ENCODE measurements around the gene ADAM19. TPM values are rescaled to one million over a fixed set of nuclear protein-coding genes. Genes with fewer than 3 reads are reported as not detected.

ADAM19 gene
- total and polyA plus RNA-seq, 2 experiments from 2014 or later, result 6.0 to 8.6 TPM

GRCh38 chr5:157497875-157498611 lies 77.5 kb downstream of the ADAM19 start:
- TF ChIP-seq EZH2phosphoT487 (IDR thresholded peaks at IDR 0.05; ENCODE audit: low read depth, severe bottlenecking, unreplicated experiment) (no peak), EZH2 (IDR thresholded peaks at IDR 0.05; ENCODE audit: borderline replicate concordance) (no peak), CTCF (IDR thresholded peaks at IDR 0.05; ENCODE audit: poor library complexity) (no peak)

GRCh38 chr5:157496864-157497263 lies 78.7 kb downstream of the ADAM19 start:
- Histone ChIP-seq H3K79me2 (no peaks in the 10 kb centered on the region), H3K27me3 (no peaks in the 10 kb centered on the region), H3K4me1 (ENCODE audit: insufficient read depth) (no peaks in the 10 kb centered on the region), H2AFZ (no peak overlapping the region), H3K4me2 (no peak overlapping the region), H3K36me3 (replicated peaks; ENCODE audit: insufficient read depth, low read depth) (no peaks in the 10 kb centered on the region), H3K4me3 (no peak overlapping the region), H4K20me1 (ENCODE audit: insufficient read depth, poor library complexity, severe bottlenecking) (no peaks in the 10 kb centered on the region), H3K9me2 (replicated peaks; ENCODE audit: insufficient read depth) (no peaks in the 10 kb centered on the region), H3K9me3 (ENCODE audit: low read depth) (no peaks in the 10 kb centered on the region), H3K27ac (no peak overlapping the region)
- no peak for DNase-seq (ENCODE audit: low spot score)
- 94% methylated on average over 8 of the region's 8 CpGs for WGBS (ENCODE audit: low lambda C conversion rate, missing lambda C conversion rate)
- no peak for TF ChIP-seq EZH2phosphoT487 (IDR thresholded peaks at IDR 0.05; ENCODE audit: low read depth, severe bottlenecking, unreplicated experiment)
- TF ChIP-seq EZH2 (IDR thresholded peaks at IDR 0.05; ENCODE audit: borderline replicate concordance), result no peak
- no peak for TF ChIP-seq CTCF (IDR thresholded peaks at IDR 0.05; ENCODE audit: poor library complexity)

More at GRCh38 chr5:157497875-157498611, 77.5 kb downstream of the ADAM19 start:
- Histone ChIP-seq H3K79me2 (no peaks in the 10 kb centered on the region), H3K27me3 (no peaks in the 10 kb centered on the region), H3K4me3 (no peak overlapping the region), H3K9me2 (replicated peaks; ENCODE audit: insufficient read depth) (no peaks in the 10 kb centered on the region), H4K20me1 (ENCODE audit: insufficient read depth, poor library complexity, severe bottlenecking) (no peaks in the 10 kb centered on the region), H3K36me3 (replicated peaks; ENCODE audit: insufficient read depth, low read depth) (no peaks in the 10 kb centered on the region), H3K27ac (no peak overlapping the region), H2AFZ (no peak overlapping the region), H3K4me2 (no peak overlapping the region), H3K4me1 (ENCODE audit: insufficient read depth) (no peaks in the 10 kb centered on the region), H3K9me3 (ENCODE audit: low read depth) (no peaks in the 10 kb centered on the region)
- WGBS (ENCODE audit: low lambda C conversion rate, missing lambda C conversion rate), result 87% methylated on average over 10 of the region's 10 CpGs
- DNase-seq (ENCODE audit: low spot score), result no peak

GRCh38 chr5:157494178-157494832 lies 81.3 kb downstream of the ADAM19 start:
- Histone ChIP-seq H3K27ac (no peak overlapping the region), H2AFZ (no peak overlapping the region), H3K27me3 (no peaks in the 10 kb centered on the region), H3K4me1 (ENCODE audit: insufficient read depth) (no peaks in the 10 kb centered on the region), H3K9me3 (ENCODE audit: low read depth) (no peaks in the 10 kb centered on the region), H3K4me3 (no peak overlapping the region), H3K79me2 (no peaks in the 10 kb centered on the region), H3K9me2 (replicated peaks; ENCODE audit: insufficient read depth) (no peaks in the 10 kb centered on the region), H3K36me3 (replicated peaks; ENCODE audit: insufficient read depth, low read depth) (no peaks in the 10 kb centered on the region), H4K20me1 (ENCODE audit: insufficient read depth, poor library complexity, severe bottlenecking) (no peaks in the 10 kb centered on the region), H3K4me2 (no peak overlapping the region)
- TF ChIP-seq CTCF (IDR thresholded peaks at IDR 0.05; ENCODE audit: poor library complexity) (no peak), EZH2phosphoT487 (IDR thresholded peaks at IDR 0.05; ENCODE audit: low read depth, severe bottlenecking, unreplicated experiment) (no peak)
- WGBS (ENCODE audit: low lambda C conversion rate, missing lambda C conversion rate), result 91% methylated on average over 5 of the region's 5 CpGs
- no peak for DNase-seq (ENCODE audit: low spot score)
